NCI-H1694 treated with DMSO at 0.1 percent for 48 hours (cell line): ENCODE data around the gene MRPS27.

ENCODE experiments used
- DNase-seq: peaks from one replicate; lab custom pipeline; 2025; lab: John Stamatoyannopoulos, UW

MRPS27 gene

DNA sequence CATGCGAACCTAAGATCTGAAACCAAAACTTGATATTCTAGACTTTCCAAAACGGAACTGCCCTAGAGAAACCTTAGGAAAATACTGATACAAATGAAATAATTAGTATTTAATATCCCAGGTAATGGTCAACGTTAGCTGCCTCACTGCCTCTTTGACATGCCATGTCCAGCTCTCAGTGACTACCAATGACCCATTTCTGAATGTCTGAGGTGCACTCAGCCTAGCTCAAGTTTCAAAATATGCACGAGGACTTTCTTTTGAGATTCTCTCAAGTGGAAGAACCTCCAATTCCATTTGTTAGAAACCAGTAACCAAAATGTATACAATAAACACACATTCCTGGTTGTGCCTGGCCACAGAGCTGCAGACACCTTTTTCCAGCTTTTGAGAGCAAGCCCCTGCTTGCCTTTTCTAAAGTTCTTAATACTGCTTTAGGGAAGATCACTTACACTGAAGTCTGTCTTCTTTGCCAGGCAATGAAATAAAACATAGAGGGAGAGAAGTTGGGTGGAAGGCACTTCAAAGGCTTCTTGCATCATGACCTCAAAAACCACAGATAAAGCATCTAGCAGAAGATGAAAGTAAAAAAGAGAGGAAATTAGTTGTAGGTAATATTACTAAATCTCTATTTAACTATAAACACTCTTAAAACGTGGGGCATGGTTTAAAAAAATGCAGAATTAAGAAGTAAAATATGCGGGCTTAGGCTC lies 87.9 kb downstream of the MRPS27 start:
- no peak for DNase-seq

DNA sequence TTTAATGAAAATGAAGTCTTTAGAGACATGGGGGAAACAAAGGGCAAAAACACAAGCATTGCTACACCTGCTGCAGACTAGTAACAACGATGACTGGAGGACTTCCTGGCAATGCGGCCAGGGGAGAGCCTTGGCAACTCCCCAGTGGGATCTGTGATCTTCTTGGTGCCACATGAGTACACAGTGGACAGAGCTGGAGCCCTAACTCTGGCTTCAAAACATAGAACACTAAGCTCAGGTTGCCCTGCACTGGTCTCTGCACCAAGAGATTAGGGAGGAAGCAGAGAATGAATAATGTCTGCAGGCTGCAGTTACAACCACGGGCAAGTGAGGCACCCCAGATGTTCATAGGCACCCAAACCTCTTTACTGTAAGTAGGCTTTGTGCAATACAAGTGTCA lies 91.1 kb downstream of the MRPS27 start:
- DNase-seq, result no peak

DNA sequence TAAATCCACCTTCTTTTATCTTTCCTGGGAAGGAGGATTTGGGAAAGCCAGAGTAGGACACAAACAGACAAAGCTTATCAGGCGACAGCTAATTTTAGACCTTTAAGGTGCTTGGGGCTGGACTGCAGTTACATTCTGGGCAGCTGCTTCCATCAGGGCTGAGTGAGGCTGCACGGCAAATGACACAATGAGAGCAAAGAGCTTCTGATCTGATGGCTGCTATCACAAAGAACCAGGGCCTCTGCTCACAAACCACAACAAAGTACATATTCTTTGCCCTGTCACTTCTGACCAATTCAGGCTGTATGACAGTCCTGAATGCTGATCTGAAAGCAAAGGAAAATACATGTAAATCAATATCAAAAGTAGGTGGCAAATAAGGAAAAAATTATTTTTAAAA lies 93.1 kb downstream of the MRPS27 start:
- DNase-seq, result no peak

DNA sequence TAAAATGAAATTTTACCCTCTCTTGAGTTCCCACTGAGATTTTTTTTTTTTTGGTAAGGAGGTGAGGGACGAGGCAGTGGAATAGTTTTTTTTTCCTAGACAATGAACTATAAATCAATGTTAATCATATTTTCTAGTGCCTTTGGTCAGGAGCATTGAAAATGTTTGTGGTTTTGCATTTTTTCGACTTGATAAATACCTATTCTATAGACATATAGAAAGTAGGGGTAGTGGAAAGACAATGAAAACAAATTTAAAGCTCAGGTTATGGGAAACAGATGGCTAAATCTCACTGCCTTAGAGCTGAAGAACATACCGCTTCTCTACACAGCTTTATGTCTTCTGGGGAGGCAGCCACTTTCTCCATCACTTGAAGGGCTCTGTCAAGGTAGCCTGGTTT lies 94.3 kb downstream of the MRPS27 start:
- no peak for DNase-seq

DNA sequence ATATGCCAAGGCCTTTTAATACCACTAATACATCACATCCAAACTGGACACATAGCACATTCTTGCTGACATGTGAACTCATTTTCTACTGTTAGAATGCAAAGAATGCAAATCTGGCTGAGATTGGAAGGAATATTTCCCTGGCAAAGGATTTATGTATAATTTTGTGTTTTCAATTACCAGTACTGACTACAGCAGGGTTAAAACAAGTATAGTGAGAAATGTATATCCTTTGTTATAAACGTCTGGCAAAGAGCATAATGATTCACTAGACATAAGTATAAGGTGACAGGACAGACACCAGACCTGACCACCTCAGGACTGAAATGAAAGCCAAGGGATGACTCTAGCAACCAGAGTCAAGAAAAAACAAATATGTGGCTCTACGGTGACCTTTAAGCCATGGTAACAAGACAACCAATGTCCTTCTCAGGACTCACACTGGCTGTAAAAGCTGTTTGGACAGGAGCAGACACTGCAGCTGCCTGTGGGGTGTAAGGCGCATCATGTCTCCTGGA lies 95.0 kb downstream of the MRPS27 start:
- DNase-seq, result no peak

DNA sequence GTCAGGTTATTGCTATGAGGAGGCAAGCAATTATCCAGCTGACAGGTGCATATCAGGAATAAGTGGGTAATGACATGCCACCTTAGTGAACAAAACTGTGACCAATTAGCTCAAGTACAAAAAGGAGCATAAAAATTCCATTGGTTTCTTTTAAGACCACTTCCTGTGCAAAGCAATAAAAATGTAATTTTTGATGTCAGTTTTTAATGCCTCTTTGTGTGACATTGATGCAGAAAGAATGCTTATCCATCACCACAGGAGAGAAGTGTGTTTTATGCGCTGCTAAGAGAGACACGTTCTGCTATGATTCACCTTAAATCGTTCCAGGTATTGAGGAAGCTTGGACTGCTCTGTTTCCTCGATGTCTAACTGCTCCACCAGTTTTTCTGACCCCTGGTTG lies 96.7 kb downstream of the MRPS27 start:
- no peak for DNase-seq

DNA sequence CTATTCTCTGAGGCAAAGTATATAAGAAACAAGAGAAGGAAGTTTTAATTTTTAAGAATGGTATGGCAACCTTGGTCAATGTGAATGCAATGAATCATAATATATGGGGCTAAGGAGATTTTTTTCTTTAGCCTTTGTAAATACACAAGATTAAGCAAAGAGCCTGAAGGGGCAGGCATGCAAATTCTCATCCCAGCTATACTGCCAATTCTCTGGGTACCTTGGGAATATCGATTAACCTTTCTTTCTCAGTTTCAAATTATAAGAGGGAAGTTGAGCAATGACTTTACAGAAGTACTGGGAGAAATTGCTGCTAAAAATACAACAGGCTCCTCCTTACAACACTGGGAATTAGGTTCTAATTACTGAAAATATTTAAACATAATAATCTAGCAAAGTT lies 97.5 kb downstream of the MRPS27 start:
- DNase-seq, result no peak

DNA sequence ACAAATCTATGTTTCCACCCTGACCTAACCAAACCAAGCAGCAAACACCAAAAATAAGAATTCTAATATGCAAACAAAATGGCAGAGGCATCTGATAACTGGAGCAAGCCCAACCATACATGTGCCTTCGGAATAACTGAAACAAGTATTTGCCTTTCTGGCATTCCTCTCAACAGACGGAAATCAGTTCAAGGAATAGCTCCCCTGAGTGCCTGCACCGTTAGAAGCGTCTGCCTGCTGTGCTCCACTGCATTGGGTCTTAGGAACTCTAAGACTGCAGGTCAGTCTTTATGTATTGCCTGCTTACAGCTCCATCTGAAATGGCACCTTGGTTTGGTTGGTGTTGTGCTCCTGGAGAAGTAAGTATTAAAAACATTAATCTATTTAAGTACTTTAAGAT lies 98.5 kb downstream of the MRPS27 start:
- DNase-seq, result no peak

DNA sequence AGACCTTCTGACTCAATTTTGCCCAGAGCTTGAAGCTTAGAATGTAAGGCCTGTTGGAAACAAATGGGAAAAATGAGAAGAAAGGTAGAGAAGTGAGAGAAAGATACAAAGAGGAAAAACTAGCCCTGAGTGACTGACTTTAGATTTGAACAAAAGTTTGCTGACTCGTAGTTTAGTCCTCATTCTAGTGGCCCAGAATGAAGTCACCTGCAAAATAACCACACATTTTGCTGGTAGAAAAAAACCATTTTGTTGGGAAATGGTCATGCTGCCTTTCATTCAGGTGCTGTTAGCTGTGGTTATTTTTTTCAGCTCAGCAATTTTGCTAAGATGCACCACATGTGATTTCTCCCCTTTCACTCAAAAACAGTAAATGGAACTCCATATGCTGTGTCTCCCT lies 98.9 kb downstream of the MRPS27 start:
- DNase-seq, result no peak

DNA sequence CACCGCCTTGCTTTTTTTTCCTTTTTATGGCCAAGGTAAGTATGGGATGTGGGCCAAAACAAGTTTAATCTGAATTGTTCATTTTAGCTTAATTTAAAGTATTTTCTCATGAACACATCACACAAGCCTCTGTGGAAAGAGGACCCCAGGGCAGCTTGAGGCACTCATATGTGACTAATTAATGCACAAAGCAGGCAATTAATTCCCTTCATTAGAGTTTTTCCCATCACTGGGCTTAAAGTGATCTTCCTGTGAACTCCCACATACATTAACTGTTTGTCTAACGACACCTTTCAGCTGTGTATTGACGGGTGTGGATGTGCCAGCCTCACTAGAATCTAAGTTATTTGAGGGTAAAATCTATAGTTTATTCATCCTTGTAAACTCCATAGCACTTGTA lies 103.3 kb downstream of the MRPS27 start:
- DNase-seq, result no peak

DNA sequence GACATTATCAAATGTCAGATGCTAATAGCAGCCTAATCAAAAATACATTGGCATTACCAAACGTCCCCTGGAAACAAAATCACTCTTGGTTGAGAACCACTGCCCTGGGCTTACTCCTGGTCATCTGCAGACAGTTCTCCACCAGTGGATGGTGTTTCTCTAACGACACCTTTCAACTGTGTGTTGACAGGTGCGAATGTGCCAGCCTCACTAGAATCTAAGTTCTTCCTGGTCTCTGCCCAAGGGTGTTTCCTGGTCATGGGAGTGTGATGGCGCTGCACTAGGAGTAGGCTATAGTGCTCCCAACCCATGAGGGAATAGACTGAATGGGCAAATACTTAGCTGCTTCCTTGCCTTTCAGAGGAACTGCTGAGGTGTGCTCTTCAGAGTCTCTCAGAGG lies 105.9 kb downstream of the MRPS27 start:
- DNase-seq, result no peak

DNA sequence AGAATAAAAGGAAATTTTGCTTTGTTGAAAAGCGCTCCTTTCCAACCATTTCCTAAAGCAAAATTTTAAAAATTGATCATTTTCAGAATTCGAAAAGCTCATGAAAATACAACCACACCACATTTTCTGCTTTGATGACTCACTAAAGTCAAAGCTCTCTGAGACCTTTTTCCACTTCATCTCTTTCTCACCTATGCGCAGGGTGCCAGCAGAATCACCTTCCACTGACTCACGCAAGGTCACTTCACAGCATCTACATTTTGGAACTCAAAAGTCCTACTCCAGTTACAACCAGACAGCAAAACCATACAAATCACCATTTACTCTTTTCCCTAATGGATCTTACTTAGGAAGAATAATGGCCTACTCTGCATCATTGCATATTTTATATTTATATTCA lies 106.6 kb downstream of the MRPS27 start:
- no peak for DNase-seq

DNA sequence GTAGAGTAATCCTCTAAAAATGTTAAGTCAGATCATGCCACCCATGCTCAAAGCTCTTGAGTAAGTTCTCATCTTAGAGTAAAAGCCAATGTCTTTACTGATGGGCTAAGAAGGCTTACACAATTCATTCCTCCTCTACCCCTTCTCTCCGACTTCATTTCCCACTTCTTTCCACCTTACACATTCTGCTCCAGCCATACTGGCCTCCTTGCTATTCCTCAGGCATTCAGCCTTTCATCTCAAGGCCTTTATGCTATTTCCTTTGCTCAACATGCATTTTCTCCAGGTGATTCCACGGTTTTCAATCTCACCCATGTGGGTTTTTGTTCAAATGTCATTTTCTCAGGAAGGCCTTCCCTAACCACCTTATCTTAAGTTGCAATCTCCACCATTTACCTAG lies 107.9 kb downstream of the MRPS27 start:
- no peak for DNase-seq

DNA sequence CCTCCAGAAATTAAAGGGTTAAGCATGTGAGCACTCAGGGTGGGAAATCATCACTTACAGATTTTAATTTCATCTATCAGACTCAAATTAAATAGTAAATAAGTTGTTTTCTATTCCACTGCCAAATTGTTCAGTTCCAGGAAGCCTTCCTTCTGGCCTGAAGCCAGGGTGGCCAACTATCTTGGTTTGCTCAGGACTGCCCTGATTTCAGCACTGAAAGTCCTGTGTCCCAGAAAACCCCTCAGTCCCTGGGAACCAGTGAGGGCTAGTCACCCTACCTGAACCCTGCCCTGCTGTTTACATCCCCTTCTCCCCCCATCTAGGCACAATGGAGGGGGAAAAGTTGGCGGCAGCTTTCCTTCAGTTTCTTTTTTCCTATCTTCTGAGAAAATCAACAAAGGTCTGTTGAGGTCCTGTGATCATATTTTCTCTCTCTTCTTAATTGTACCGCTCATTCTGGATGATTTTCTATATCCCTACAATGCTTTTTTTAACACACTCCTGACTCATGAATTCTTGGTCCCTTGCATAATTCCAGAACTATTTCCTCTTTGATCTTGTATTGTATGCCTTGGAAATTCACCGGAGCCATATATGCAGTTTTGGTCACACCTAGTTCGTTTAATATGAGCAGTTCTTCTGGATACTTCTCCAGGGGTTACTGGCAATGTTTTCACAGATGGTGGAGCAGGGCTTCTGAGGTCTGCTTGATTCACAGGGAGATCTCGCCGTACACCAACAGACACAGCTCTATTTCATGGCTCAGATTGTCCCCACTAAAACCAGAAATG lies 109.0 kb downstream of the MRPS27 start:
- no peak for DNase-seq

DNA sequence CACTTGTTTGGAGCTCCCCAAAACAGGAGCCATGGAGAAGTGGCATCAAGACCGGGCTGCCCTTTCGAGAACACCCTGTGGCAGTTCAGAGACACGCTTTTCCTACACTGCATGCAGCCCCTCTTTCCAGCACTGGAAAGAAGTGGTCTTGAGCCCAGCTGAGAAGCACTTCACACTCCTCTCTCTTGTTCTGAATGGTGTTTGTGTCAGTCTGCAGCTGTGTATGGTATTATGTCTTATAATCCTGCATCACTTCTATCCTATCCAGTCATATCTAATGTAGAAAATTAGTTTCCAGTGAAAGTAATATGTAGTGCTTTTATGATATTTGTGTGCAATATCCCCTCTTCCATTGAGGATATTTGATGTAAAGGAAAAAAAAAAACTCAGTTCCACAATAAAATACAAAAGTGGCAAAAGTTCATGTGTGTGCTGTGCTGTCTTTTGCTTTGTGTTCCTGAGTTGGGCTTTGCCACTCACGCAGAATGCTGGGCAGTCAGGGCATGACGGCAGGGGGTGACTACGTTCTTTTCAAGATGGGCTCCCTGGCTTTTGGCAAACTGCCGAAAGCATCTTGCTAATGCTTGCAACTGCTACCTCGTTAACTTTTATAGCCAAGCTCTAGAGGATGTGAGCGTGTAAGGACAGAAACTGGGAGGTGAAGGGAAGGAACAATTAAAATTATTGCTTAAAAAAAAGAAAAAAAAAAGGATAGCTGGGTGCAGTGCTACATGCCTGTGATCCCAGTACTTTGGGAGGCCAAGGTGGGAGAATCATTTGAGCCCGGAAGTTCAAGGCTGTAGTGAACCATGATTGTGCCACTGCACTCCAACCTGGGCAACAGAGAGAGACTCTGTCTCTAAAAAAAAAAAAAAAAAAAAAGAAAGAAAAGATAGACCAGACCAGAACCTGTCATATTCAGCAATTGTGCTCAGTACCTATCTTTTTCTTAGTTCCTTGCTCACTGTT lies 110.6 kb downstream of the MRPS27 start:
- peak; percentile 84 for DNase-seq

DNA sequence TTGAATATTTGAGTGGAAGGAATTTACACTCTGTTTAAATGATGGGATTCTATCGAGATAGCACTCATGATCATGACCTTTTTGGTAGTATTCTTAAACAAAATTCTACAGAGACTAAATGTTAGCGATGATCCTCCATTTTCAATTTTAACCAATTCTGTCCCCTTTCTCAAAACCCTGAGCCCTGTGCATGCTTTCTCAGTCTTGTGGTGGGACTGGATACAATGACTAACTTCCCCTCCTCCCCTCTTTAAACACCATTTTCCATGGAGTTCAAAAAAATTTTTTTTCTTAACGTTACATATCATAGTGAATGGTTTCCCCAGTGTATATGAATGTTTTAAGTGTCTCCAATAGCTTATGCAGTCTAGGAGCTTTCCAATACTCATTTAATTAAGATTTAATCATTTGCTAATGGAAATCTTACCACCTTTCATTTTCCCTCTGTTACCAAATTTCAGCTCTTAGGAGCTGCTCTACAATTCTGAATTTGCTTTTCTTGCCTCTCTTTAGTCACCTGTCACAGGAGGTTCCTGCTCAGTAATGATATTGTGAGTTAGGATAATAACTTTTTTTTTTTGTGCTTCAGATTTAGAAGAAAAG lies 111.6 kb downstream of the MRPS27 start:
- DNase-seq, result no peak

DNA sequence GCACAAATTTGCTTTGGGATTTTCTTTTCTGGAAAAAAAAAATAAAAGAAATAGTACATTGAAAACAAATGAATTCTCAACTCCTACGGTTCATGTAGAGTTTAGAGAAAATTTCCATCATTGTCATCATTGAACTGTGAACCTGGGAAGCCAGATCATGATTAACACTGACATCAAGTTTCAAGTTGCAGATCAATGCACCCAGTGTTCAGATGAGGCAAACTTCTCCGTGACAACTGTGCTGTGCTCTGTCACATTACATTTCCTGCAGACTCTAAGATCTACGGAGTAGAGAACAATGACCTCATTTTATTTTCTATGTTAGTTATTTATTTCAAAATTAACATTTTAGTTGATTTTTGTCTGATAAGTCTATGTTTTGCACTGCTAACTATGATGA lies 113.0 kb downstream of the MRPS27 start:
- no peak for DNase-seq

DNA sequence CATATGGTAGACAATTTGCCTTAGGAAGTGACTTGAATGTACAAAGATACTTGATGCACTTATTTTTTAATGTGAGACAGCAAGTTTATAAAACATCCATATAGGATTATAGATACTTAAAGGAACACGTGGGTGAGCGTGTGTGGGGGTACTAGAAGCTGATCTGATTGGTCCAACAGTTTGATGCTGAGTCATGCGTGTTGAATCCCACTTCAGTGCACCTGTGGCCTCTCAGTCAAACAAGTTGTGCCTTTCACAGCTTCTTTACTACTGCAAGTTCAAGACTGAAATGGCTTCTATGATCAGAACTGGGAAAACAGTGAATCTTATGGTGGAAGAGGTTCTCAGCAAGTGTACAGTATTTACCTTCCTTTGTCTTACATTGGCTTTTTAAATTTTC lies 113.9 kb downstream of the MRPS27 start:
- DNase-seq, result no peak

DNA sequence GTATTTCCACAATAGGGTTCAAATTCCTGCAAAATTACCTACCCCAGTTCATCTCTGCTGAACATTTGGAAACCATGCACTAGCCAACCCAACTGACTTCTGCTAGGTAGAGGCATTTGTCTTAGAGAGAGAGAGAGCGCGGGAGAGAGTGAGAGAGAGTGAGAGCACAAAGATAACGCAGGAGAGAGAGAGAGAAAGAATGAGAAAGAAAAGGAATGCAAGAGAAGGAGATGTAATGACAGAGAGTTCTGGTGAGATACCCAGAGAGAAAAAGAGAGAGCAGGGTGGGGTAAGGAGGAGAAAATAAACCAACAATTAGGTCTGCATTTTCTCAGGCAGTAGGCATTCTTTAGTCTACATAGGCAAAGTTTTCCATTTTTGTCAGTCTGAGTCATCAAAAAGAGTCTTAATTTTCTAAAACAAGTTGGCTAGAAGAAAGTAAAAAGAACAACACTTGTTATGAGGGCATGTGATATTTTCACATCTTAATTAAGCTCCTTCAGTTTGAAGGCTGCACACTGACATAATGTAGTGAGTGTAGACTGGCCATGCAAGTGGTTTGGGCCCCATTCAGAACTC lies 114.5 kb downstream of the MRPS27 start:
- DNase-seq, result no peak

DNA sequence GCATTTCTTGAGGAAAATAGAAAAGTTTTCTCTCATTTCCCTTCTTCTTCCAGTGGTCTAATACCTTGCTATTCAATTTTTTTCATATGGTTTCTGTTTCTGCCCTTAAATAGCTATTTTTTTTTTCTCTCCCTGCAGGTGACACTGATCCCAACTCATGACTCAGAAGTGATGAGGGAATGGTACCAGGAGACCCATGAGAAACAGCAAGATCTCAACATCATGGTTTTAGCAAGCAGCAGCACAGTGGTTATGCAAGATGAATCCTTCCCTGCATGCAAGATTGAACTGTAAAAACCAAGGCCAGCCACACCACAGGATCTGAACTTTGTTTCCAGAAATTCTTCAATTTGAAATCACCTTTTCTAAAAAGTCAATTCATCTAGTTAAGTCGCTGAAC lies 115.1 kb downstream of the MRPS27 start:
- DNase-seq, result no peak

DNA sequence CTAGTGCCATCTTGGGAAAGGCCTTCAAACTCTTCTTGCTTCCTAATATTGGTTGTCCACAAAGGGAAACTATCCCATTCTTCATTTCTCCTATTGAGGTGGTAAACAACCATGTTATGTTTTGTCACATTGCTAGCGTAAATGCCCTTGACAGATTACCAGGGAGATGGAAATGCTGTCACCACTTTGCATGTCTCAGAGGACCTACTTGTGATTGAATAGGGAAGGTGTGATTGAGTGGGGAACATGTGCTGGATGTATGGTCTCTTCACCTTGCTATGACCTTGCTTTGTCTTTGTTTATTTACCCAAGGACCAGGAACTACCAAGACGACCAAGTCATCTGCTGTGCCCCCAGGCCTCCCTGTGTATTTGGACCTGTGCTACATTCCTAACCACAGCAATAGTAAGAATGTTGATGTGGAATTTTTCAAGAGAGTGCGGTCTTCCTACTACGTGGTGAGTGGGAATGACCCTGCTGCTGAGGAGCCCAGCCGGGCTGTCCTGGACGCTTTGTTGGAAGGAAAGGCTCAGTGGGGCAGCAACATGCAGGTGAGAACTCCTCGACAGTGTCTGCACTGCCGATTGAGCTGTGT lies 116.7 kb downstream of the MRPS27 start:
- no peak for DNase-seq
